ENCODE data around the gene NUP85. TPM values are rescaled to one million over a fixed set of nuclear protein-coding genes. Genes with fewer than 3 reads are reported as not detected.

Gene NUP85
- total RNA-seq, 1 experiment from 2014 or later, result 141 TPM

- TF ChIP-seq SIN3A (IDR thresholded peaks at IDR 0.05; ENCODE audit: borderline replicate concordance, insufficient read depth, low read depth, low read length) (0 out of 2 replicates have a peak, but pooled peaks have one; percentile 59), POLR2AphosphoS5 (IDR thresholded peaks at IDR 0.05; ENCODE audit: low read depth, low read length) (peak; percentile 47), TCF7L2 (IDR thresholded peaks at IDR 0.05; ENCODE audit: low read depth, low read length) (peak; percentile 36; the same call in 1 of the 2 replicates), CTCF (IDR thresholded peaks at IDR 0.05) (no peak), REST (IDR thresholded peaks at IDR 0.05; ENCODE audit: insufficient read depth in 1 of 2, low read depth in 2 of 2, low read length in 1 of 2) (no peak)
- no TSS peak for BruUV-seq (replicated peaks)
- Histone ChIP-seq H3K4me1 (ENCODE audit: control insufficient read depth, insufficient read depth, low read length) (peaks cover 41% of the 10 kb centered on the region), H3K36me3 (ENCODE audit: control insufficient read depth, insufficient read depth, low read length) (no peaks in the 10 kb centered on the region), H3K27ac (ENCODE audit: low read length) (peak overlapping the region; percentile 88), H3K27me3 (ENCODE audit: control insufficient read depth, insufficient read depth, low read length) (no peaks in the 10 kb centered on the region), H3K4me3 (ENCODE audit: low read depth in 2 of 2, low read length in 2 of 2) (peak overlapping the region; percentile 81 to 93), H3K9me3 (ENCODE audit: control insufficient read depth, insufficient read depth, low read depth, low read length) (no peaks in the 10 kb centered on the region)
- intact Hi-C loops (cut with micrococcal nuclease; ENCODE audit: unreplicated experiment) (no loop called here), in situ Hi-C loops (cut with HindIII; ENCODE audit: low pct_unique_long_range_greater_than_20kb, low sequenced_read_pairs) (no loop called here)
- ChIA-PET POLR2A (interaction anchor here (0.6 to 1.9 kb wide), 5 partner anchors 8 to 444 kb away, joined by 4 to 14 read pairs (median 6); partner anchors contain the start of genes MRPS7 and SLC25A19), CTCF (interaction anchor here (0.5 to 2.3 kb wide), 15 partner anchors 8 to 446 kb away, joined by 3 to 21 read pairs (median 4); partner anchors contain the start of genes GGA3, GRB2, MRPS7 and SLC25A19)
- peak; percentile 72 for ATAC-seq
- DNase-seq (ENCODE audit: low read depth, low spot score), result peak; percentile 35
Observed at GRCh38 chr17:75270218-75270965, 64.9 kb downstream of the NUP85 start.

- Histone ChIP-seq H3K9me3 (ENCODE audit: control insufficient read depth, insufficient read depth, low read depth, low read length) (no peaks in the 10 kb centered on the region), H3K4me1 (ENCODE audit: control insufficient read depth, insufficient read depth, low read length) (peaks cover 41% of the 10 kb centered on the region), H3K36me3 (ENCODE audit: control insufficient read depth, insufficient read depth, low read length) (no peaks in the 10 kb centered on the region), H3K4me3 (ENCODE audit: low read depth in 2 of 2, low read length in 2 of 2) (peak within 1 kb of the TSS; percentile 81 to 93), H3K27ac (ENCODE audit: low read length) (peak within 1 kb of the TSS; percentile 88), H3K27me3 (ENCODE audit: control insufficient read depth, insufficient read depth, low read length) (no peaks in the 10 kb centered on the region)
- intact Hi-C loops (cut with micrococcal nuclease; ENCODE audit: unreplicated experiment) (no loop called here), in situ Hi-C loops (cut with HindIII; ENCODE audit: low pct_unique_long_range_greater_than_20kb, low sequenced_read_pairs) (no loop called here)
- ChIA-PET CTCF (interaction anchor here (0.6 to 2.3 kb wide), 14 partner anchors 8 to 446 kb away, joined by 3 to 21 read pairs (median 4); partner anchors contain the start of genes GGA3, GRB2, MRPS7 and SLC25A19), POLR2A (interaction anchor here (0.6 to 1.9 kb wide), 5 partner anchors 9 to 443 kb away, joined by 4 to 14 read pairs (median 6); partner anchors contain the start of genes MRPS7 and SLC25A19)
- TF ChIP-seq REST (IDR thresholded peaks at IDR 0.05; ENCODE audit: insufficient read depth in 1 of 2, low read depth in 2 of 2, low read length in 1 of 2), result no peak
- no peak for TF ChIP-seq TCF7L2 (IDR thresholded peaks at IDR 0.05; ENCODE audit: low read depth, low read length)
- TF ChIP-seq CTCF (IDR thresholded peaks at IDR 0.05), result no peak
- TF ChIP-seq POLR2AphosphoS5 (IDR thresholded peaks at IDR 0.05; ENCODE audit: low read depth, low read length), result no peak; the same call in 1 of the 2 replicates
- TF ChIP-seq SIN3A (IDR thresholded peaks at IDR 0.05; ENCODE audit: borderline replicate concordance, insufficient read depth, low read depth, low read length), result no peak
- no peak for ATAC-seq
- no peak for DNase-seq (ENCODE audit: low read depth, low spot score)
- no TSS peak for BruUV-seq (replicated peaks)
Observed at GRCh38 chr17:75270966-75271232, 65.4 kb downstream of the NUP85 start, which contains the start of gene MIF4GD. Gene MIF4GD, minus strand, starts transcription at chr17:75271231. Its CDS starts 1,036 bp downstream, at chr17:75270195.
